Stimulated activated CD4-positive, alpha-beta T cell treated with anti-CD3 and anti-CD28 coated beads, Interleukin-4, amount 100 ng/mL, for 48 hours (primary cell): ENCODE measurements around the gene SPIN1.

Experiments used
- DNase-seq, 2 donors: peaks; one replicate each; pipeline ENCODE4 v3.0.0-alpha.2; 2020; ENCODE audit warnings: low read depth in 2 of 2

Gene SPIN1

GRCh38 chr9:88498880-88499279 is 110.6 kb downstream of the SPIN1 start:
- no peak for DNase-seq

DNA sequence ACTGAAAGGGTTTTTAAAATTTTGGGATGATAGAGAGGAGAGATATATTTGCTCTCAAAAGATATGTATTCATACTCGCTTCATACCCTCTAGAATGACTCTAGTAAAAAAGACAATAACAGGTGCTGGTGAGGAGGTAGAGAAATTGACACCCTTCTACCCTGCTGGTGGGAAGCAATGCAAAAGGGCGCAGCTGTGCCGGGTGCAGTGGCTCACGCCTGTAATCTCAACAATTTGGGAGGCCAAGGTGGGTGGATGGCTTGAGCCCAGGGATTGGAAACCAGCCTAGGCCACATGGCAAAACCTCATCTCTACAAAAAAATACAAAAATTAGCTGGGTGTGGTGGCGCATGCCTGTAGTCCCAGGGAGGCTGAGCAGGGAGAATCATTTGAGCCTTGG is 112.8 kb downstream of the SPIN1 start:
- no peak for DNase-seq

DNA sequence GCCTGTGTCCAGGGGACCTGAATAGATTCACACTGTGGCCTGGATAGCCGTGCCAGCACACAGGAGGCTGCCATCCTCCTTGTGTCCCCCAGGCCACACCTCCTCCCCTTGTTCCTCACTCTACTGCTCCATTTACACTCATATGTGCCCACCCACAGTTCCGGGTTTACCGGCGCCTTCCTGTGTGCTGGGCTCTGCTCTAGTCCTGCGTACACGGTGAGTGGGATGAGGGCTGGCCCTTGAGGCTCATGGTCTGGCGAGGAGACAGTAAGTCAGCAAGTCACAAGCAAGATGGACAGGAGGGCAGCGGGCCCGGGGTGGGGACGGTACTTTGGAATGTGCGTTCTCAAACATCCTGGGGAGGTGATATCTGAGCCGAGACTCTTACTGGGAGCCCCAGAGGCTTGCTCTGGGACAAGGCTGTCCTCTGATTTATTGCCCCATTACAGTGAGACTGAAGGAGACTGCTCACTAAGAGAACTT is 114.3 kb downstream of the SPIN1 start:
- no peak for DNase-seq

DNA sequence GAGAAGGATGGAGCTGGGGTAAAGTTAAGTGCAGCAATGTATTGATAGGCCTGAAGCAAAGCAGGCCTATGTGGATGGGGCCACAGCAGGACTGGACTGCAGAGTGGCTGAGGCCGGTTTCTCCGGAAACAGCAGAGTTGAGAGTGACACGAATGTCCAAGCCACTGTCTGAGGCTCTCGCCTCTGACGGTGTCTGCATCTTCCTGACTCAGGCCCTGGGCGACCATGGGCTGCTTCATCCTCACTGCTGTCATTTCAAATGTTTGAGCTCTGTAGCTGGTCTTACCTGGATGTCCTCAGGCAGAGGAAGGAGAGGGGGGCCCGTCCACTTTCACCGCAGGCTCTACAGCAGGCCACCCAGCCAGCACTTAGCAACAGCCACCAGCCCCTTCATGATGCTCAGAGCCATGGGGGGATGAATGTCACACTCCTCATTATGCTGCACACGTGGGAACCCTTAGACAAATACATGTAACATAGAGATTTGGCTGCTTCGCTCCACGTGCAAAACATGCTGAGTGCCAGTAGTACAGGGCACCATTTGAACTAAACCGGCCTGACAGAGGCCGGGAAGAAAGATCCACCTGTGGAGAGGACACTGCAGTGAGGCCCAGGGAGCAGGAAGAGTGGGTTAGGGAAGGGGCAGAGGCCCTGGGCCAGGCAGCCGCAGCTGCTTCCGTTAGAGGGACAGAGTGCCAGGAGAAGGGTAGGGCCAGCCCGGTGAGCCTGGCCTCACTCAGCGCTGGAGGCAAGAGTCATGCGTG is 115.0 kb downstream of the SPIN1 start:
- no peak for DNase-seq

DNA sequence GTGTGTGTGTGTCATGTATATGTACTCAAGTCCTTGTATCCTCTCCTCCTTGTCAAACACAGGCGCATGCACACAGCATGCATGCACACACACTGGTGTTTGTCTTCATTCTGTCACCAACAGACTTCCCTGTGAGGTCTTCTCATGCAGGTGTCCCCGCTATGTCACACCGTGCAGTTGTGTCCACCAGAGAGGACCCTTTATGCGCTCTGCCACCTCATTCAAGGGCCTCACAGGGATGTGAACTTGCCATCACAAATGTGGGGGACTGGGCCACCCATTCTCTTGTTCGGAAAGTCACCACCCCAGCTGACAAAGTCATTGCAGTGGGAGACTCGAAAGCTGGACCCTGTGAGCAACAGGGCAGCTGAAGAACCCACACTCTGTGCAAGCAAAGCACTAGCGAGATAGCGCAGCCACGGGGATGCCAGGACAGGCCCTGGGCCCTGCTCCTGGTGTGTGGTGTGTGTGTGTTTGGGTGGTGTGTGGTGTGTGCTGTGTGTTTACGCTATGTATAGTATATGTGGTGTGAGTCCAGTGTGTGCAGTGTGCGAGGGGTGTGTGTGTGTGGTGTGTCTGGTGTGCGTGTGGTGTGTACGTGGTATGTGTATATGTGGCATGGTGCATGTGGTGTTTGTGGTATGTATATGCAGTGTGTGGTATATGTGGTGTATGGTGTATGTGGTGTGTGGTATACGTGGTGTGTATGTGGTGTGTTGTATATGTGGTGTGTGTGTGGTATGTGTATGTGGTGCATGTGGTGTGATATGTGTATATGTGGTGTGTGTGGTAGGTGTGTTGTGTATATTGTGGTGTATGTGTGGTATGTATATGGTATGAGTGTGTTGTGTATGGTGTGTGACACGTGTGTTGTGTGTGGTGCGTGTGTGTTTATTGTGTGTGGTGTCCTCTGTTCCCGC is 115.9 kb downstream of the SPIN1 start:
- no peak for DNase-seq

GRCh38 chr9:88508326-88508725 is 120.1 kb downstream of the SPIN1 start:
- no peak for DNase-seq

DNA sequence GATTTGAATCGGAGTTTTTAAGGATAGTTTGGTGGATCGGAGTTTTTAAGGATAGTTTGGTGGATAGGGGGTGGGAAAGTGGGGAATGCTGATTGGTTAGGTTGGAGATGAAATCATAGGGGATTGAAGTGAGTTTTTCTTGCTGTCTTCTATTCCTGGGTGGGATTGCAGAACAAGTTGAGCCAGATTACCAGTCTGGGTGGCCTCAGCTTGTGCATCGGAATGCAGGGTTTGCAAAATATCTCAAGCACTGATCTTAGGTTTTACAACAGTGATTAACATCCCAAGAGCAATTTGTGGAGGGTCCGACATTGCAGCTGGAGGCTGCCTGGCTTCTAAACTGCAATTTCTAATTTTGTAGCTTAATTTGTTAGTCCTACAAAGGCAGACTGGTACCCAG is 123.7 kb downstream of the SPIN1 start:
- DNase-seq: no peak

- no peak for DNase-seq
These were observed 126.0 kb downstream of the SPIN1 start for GRCh38 chr9:88514247-88514646.

- no peak for DNase-seq
These were observed 133.1 kb downstream of the SPIN1 start for GRCh38 chr9:88521308-88521707.

GRCh38 chr9:88522360-88522759 is 134.1 kb downstream of the SPIN1 start:
- DNase-seq: no peak

GRCh38 chr9:88523056-88523455 is 134.8 kb downstream of the SPIN1 start:
- DNase-seq: no peak

- DNase-seq: no peak
These were observed 136.7 kb downstream of the SPIN1 start for GRCh38 chr9:88524911-88525310.

GRCh38 chr9:88527618-88528017 is 139.4 kb downstream of the SPIN1 start:
- no peak for DNase-seq
